Measurements from ENCODE around the gene KCNH4.
A peak's percentile ranks its signal among the peaks of the same experiment; 100 is the strongest.
"Not testable (repeated sequence)": the region's sequence is repeated elsewhere in the genome, so short reads cannot be mapped to it uniquely, and the experiment has no call there.

KCNH4 gene

GRCh38 chr17:42197564-42198156 lies 16.7 kb upstream of the KCNH4 start:
- DNase-seq, result no peak

- peak in 55 of 56 donors; percentile 33 to 92 (median 76) for DNase-seq
Observed at GRCh38 chr17:42193969-42194899, 13.3 kb upstream of the KCNH4 start, which contains the start of gene GHDC. Gene GHDC, minus strand, starts transcription at chr17:42194494. Its CDS starts 913 bp downstream, at chr17:42193581.

GRCh38 chr17:42193216-42193968 lies 12.4 kb upstream of the KCNH4 start:
- no peak for DNase-seq

GRCh38 chr17:42192189-42193126 lies 11.5 kb upstream of the KCNH4 start:
- DNase-seq, result no peak

- no peak for DNase-seq
Observed at GRCh38 chr17:42191275-42191608, 10.3 kb upstream of the KCNH4 start.

GRCh38 chr17:42190491-42191274 lies 9.7 kb upstream of the KCNH4 start:
- no peak for DNase-seq

GRCh38 chr17:42189651-42189965 lies 8.7 kb upstream of the KCNH4 start:
- no peak for DNase-seq

GRCh38 chr17:42188749-42189650 lies 8.1 kb upstream of the KCNH4 start:
- peak in 1 of 56 donors; percentile 8 for DNase-seq

GRCh38 chr17:42187833-42188232 lies 6.9 kb upstream of the KCNH4 start:
- no peak for DNase-seq

- not testable (repeated sequence) for DNase-seq
Observed at GRCh38 chr17:42186191-42186590, 5.2 kb upstream of the KCNH4 start.

- DNase-seq, result no peak
Observed at GRCh38 chr17:42185621-42185930, 4.6 kb upstream of the KCNH4 start.

GRCh38 chr17:42184713-42185620 lies 4.0 kb upstream of the KCNH4 start, which contains the start of gene HCRT:
Gene HCRT, minus strand, starts transcription at chr17:42185452. Its CDS starts 87 bp downstream, at chr17:42185365.
- no peak for DNase-seq

GRCh38 chr17:42183741-42184711 lies 3.1 kb upstream of the KCNH4 start:
- DNase-seq, result peak in 51 of 56 donors; percentile 10 to 82 (median 57)

GRCh38 chr17:42182927-42183734 lies 2.2 kb upstream of the KCNH4 start:
- peak in 2 of 56 donors; percentile 15 to 18 for DNase-seq

- no peak for DNase-seq
Observed at GRCh38 chr17:42181851-42182207, 887 bp upstream of the KCNH4 start.

- DNase-seq, result no peak
Observed at GRCh38 chr17:42180411-42180921, 476 bp downstream of the KCNH4 start.
